GM12891 (cell line): ENCODE data around the gene PCCB.

Experiments
- POLR2A ChIP-seq: IDR thresholded peaks from 2 replicates; pipeline ENCODE4 v1.6.1; 2011; ENCODE audit warnings: low read depth, low read length, control low read depth
- POLR2AphosphoS5 ChIP-seq: IDR thresholded peaks from 2 replicates; pipeline ENCODE4 v1.6.1; 2011; ENCODE audit warnings: low read depth, low read length, control low read depth
- SPI1 ChIP-seq: IDR thresholded peaks from 2 replicates; pipeline ENCODE4 v1.6.1; 2011; ENCODE audit warnings: low read depth, low read length, control low read depth
- TAF1 ChIP-seq: IDR thresholded peaks from 2 replicates; pipeline ENCODE4 v1.6.1; 2011; ENCODE audit warnings: low read depth, low read length, control low read depth

DNA sequence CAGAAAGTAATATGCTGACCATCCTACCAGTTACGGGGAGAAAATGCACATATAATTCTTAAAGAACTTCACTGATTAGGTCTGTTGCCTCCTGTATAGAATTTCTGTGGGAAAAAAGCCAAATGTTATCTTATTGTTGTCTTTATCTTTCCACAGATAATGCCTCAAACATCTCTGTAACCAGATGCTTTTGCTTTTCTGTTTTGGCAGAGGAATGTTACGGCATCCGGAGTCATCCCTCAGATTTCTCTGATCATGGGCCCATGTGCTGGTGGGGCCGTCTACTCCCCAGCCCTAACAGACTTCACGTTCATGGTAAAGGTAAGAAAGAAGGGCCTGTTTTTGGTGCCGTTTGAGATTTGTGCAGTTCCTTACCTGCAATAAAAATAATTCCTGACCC is 33.5 kb downstream of the PCCB start:
- TF ChIP-seq POLR2A = no peak
- no peak for TF ChIP-seq POLR2AphosphoS5
- no peak for TF ChIP-seq TAF1
- TF ChIP-seq SPI1 = no peak
